ENCODE results near the gene EHF.
"Not testable (repeated sequence)": the region's sequence is repeated elsewhere in the genome, so short reads cannot be mapped to it uniquely, and the experiment has no call there.

EHF gene

DNA sequence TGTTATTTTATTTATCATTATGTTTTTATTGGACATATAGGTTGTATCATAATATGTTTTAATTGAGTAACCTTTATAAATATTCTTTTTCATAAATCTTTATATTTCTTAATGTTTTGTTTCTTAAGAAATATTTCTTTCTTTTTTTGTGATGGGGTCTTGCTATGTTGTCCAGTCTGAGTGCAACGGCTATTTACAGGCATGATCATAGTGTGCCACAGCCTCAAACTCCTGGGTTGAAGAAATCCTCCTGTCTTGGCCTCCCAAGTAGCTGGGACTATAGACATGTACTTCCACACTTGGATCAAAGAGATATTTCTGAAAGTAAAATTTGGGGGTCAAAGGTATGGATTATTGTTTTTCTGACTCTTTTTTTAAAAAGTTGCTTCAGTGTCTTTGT is 53.1 kb downstream of the EHF start:
- DNase-seq, result no peak

DNA sequence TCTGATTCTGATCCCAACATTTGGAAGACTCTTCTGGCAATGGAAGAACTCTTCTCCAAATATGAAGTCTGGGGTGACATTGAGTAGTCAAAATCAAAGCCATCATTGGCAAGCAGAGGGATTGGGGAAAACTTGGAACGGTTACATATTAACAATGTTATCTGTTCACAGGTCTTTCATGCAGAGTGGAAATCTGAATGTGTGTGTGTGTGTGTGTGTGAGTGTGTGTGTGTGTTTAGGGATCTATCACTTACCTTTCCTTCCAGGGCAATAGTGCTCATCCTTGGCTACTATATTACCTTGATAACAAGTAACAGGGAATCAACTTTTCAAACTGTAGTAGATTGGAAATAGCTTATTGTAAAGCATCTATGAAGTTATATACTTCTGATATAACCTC is 55.3 kb downstream of the EHF start:
- no peak for DNase-seq

DNA sequence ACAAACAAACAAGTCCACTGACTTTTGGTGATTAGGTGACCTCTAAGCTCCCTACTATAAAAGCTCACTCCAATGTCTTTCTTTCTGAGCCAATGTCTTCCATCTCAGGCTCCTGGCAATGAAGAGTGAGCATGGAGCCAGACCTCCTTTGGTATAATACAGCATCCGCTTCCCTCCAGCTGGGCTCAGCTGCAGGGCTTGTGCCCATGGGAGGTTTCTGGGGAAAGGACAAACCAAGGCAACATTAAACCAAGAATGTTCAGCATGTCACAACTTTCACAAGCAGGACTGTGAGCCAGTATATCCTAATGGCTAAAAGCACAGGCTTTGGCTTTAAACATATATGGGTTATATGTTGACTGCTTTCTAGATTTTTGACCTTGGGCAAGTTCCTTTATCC is 58.8 kb downstream of the EHF start:
- DNase-seq, result no peak

DNA sequence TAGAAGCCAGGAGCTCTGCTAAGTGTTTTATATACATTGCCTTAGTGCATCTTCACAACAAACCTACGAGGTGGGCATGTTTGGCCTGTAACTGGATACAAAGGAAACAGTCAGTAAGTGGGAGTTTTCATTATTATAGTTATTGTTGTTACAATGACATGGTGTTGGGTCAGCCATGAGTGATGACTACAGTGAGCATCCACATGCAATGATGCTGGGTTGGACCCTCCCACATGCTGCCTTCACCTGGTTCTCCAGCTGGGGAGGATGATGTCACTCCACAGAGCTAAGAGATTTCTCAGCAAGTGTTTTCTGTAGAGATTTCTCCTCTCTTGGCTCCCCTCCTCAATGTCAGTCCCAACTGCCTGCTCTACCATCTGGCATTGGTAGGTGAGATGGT is 59.3 kb downstream of the EHF start:
- no peak for DNase-seq

DNA sequence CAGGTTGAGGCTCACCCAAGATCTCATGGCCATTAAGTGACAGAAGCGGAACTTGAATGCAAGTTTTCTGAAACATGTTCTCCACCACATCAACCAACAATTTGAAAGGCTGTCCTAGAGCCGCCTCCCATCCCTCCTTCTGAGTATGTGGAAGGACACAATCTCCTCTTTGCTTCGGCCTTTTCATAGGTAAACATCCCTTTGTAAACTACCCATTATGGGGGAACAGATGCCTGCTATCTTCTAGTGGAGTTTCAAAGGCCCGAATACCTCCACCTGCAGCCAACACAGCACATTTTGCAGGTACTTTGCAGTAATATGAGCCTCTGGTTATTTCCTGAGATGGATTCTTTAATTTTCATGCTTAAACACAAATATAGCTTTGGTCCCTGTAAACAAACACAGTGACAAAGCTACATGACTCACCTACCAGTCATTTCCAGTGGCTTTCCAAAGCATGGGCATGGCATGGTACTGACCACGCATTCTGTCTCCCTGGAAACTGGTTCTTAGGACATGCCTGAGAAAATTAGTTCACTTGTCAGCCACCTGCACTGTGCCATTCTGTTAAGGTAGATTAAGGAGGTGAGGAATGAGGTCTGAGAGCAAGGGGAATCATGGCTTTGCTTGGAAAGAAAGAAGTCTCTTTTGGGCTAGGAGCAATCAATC is 60.2 kb downstream of the EHF start:
- no peak for DNase-seq

DNA sequence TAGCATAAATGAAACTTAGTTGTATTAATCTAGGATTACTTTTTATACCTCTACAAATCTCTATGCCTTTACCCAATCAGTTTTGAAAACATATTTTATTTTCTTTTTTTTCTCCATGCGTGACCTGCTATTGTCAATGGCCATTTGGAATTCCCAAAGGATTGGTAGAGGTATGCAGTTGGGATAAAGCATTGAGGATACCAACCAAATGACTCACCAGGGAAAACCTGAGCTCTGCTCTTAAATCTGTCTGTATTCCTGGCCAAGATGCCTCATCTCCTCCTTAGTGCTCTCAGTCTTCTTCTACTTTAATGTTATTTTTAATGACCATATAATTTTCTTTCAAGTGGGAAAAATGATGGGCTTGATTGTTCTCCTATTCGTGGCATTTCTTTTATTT is 61.9 kb downstream of the EHF start:
- no peak for DNase-seq

DNA sequence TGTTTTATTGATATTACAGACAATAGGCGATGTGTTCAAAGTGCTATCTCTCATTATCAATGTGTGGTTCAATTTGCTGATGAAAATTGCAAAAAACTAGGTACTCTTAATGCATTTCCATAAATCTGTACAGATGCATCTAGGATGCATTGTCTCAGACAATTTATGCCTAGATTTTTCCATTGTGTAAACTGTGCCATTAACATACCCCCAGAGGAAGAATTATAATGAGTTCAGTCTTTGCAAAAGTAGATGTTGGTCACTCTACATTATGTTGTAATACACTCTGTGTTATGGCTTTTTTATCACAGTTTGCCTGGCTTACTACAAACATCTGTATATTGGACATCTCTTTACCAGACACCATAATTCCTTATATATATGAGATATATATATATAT is 62.5 kb downstream of the EHF start:
- no peak for DNase-seq

DNA sequence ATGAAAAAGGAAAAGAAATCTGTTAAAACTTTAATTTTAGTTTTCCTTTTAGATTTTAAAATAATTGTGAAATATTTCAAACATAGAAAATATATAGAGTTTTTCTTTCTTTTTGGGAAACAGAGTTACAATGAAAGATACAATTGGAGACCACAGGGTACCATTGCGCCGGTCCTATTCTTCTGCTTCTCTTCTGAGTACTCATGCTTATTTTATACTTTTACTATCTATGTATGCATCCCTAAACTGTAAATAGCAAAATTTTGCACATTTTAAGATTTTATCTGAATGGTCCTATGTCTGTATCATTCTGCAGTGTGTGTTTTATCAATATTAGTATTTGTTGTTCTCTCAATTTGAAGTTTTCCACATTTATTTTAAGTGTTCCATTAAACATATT is 65.0 kb downstream of the EHF start:
- DNase-seq, result no peak

DNA sequence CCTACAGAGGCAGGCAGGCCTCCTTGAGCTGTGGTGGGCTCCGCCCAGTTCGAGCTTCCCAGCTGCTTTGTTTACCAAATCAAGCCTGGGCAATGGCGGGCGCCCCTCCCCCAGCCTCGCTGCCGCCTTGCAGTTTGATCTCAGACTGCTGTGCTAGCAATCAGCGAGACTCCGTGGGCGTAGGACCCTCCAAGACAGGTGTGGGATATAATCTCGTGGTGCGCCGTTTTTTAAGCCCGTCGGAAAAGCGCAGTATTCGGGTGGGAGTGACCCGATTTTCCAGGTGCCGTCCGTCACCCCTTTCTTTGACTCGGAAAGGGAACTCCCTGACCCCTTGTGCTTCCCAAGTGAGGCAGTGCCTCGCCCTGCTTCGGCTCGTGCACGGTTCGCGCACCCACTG is 71.4 kb downstream of the EHF start:
- DNase-seq, result not testable (repeated sequence)

DNA sequence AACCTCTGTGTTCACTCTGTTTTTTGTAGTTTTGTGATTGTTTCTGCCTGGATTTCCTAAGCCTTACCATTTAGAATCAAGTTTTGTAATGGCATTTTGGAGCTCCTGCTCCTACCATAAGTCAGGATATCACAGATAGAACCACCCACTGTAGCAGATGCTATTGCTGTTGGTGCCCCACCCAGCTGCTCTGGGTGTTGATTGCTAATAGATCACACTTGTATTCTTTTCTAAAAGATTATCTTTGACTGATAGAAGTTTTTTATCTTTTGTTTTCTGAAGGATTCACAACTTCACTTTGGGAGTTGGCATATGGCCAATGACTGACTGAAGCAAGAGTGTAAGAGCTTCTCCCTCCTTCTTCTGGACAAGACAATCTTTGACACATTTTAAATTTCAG is 76.0 kb downstream of the EHF start:
- DNase-seq, result no peak

DNA sequence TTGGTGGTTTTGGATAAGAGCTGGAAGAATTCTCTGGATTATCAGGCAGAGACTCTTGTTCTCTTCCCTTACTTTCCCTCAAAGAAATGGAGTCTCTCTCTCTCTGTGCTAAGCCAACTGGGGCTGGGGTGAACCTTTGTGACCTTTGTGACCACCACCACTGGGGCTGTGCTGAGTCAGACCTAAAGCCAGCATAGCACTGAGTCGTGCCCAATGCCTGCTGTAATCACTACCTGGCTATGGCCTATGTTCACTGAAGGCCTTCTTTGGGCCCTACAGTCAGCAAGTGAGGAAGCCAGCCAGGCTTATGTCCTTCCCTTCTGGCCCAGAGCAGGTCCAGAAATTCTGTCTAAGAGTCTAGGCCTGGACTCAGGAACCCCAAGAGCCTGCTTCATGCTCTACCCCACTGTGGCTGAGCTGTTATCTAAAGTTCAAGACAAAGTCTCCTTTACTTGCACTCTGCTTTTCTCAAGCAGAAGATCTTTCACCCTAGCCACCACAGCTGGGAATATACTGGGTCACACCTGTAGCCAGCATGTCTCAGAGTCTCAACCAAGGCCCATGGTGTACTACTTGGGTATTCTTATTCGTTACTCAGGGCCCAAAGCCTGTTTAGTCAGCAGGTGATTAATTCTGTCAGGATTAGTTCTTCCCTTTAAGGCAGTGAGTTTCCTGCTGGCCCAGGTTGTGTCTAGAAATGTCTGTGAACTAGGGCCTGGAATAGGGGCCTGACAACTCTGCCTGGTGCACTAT is 86.0 kb downstream of the EHF start:
- DNase-seq, result no peak

DNA sequence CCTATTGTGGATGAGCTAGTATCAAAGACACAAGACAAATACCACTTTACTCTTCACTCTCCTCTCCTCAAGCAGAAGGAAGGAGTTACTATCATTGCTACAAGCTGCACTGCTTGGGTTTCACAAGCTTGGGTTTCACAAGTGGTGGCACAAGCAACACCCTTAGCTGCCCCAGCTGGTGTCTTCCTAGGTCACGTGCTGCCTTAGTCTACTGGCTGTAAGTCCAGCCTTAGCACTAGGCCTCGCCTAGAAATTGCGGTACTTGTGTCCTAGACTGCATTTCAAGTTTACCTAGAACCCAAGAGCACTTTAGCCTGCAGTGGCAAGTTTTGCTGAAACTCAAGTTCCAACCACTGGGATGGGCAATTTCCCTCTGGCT is 86.6 kb downstream of the EHF start:
- DNase-seq, result peak in 1 of 2 donors; percentile 19

Measured in CD4-positive, alpha-beta T cell treated with Interferon alpha-2 for 1 hour (primary cell).